ENCODE data around the gene VAC14. TPM values are rescaled to one million over a fixed set of nuclear protein-coding genes. Genes with fewer than 3 reads are reported as not detected.

VAC14 gene
- total and polyA plus RNA-seq, 3 donors from 2014 or later = 41.0 to 80.5 (median 61.8) TPM

- intact Hi-C loops (cut with DNase I; ENCODE audit: low total_unique reads) = no loop called here
- H3K27me3 ChIP-seq = no peaks in the 10 kb centered on the region
- H3K4me1 ChIP-seq = peaks cover 16% of the 10 kb centered on the region
- H3K9me3 ChIP-seq = no peaks in the 10 kb centered on the region
- no peaks in the 10 kb centered on the region for H3K36me3 ChIP-seq (ENCODE audit: low read depth, missing control alignments)
- H3K4me3 ChIP-seq = no peak overlapping the region
- TF ChIP-seq CTCF (IDR thresholded peaks at IDR 0.05) = peak in 1 of 3 experiments; percentile 27
- no peak for TF ChIP-seq POLR2A (IDR thresholded peaks at IDR 0.05)
- DNase-seq = no peak
- 80 to 82% methylated on average over 19 to 22 of the region's 22 CpGs for WGBS, 2 donors
- peak overlapping the region in 1 of 2 donors; percentile 22 for H3K27ac ChIP-seq
Measured at GRCh38 chr16:70738083-70738977, 62.6 kb downstream of the VAC14 start.

DNA sequence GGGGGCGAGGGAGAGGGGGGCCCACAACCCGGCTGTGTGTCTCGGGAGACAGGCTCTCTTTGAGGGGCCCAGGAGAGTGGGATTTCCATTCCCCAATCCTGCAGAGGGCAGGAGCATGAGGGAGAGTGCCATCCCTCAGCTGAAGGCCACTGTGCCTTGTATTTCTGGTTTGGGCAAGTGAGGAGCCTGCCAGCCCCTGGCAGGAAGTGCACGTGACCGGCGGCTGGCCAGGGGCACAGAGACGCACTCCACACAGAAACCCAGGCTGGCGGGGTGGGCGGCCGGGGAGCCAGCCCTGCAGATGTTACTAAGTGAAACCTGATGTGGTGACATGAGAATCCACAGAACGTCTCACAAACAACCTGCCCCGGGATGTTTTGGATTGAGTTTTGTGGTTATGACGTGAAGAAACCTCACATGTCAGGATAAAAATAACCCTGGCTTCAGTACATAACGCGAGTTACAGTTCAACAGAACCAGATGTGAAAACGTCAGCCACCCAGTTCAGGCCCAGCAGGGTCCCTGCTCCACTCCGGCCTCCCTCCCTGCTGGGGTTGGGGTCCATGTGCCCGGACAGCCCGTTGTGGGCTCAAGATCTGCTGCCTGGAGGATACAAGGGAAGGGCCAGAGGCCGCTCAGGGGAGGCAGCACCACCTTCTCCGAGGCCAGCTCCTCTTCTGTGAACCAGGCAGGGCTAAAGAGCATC, 63.4 kb downstream of the VAC14 start:
- H3K27me3 ChIP-seq = no peaks in the 10 kb centered on the region
- peaks cover 16% of the 10 kb centered on the region for H3K4me1 ChIP-seq
- no peak for DNase-seq
- 58 to 63% methylated on average over 18 to 21 of the region's 21 CpGs for WGBS, 2 donors
- intact Hi-C loops (cut with DNase I; ENCODE audit: low total_unique reads) = no loop called here
- H3K36me3 ChIP-seq (ENCODE audit: low read depth, missing control alignments) = no peaks in the 10 kb centered on the region
- no peak overlapping the region for H3K4me3 ChIP-seq
- H3K9me3 ChIP-seq = no peaks in the 10 kb centered on the region
- H3K27ac ChIP-seq = peak overlapping the region in 1 of 2 donors; percentile 22
- TF ChIP-seq POLR2A (IDR thresholded peaks at IDR 0.05) (no peak), CTCF (IDR thresholded peaks at IDR 0.05) (no peak)

DNA sequence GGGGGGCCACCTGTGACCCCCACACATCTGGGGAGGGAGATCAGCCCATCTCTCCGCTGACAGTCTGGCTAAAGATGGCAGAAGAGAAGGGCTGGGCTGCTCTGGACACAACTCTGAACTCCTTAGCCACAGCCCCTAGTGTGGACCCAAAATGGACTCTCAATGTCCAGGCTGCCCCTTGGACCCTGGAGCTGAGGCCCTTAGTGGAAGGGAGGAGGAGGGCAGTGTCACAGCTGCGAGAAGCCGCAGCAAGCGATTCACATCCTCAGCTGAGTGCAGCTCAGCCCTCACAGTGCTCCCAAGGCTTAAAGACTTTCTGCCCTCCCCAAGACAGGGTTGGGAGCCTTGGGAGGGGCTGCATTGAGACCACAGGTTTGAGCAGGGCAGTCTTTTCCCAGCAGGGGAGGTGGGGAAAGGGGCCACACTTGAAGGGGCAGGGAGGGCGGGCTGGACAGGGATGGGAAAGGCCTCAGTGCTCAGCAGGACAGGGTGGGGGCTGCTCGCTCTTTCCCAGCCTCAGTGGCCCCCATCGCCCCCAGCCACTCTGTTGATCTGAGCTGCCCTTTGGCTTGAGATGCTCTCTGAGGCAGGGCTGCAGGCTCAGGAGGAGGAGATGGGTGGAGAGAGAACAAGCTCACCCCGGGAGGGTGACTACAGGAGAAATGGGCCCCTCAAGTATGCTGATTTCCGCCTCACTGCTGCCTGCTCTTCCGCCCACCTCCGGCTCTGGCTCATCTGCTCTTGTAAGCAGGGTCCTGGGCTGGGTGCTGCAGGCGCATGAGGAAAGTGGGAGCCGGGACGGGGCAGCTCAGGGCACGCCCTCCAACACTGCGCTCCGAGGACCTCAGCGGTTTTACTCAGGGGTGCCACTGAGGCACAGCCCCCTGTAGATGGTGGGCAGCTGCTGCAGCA, 64.2 kb downstream of the VAC14 start:
- intact Hi-C loops (cut with DNase I; ENCODE audit: low total_unique reads) = no loop called here

More for the DNA sequence above, 64.2 kb downstream of the VAC14 start:
- H3K4me3 ChIP-seq = no peak overlapping the region
- H3K27ac ChIP-seq = peak overlapping the region in 1 of 2 donors; percentile 22
- H3K27me3 ChIP-seq = no peaks in the 10 kb centered on the region
- H3K4me1 ChIP-seq = peaks cover 12% of the 10 kb centered on the region
- TF ChIP-seq CTCF (IDR thresholded peaks at IDR 0.05) = no peak
- no peak for TF ChIP-seq POLR2A (IDR thresholded peaks at IDR 0.05)
- H3K9me3 ChIP-seq = no peaks in the 10 kb centered on the region
- 95% methylated on average over 18 of the region's 18 CpGs; no CpG with 5 or more reads in 1 of the 2 donors for WGBS, 2 donors
- H3K36me3 ChIP-seq (ENCODE audit: low read depth, missing control alignments) = no peaks in the 10 kb centered on the region
- DNase-seq = no peak
